ENCODE results near the gene EFNB1. TPM values are rescaled to one million over a fixed set of nuclear protein-coding genes. Genes with fewer than 3 reads are reported as not detected.

EFNB1 gene
- total RNA-seq, 2 donors from 2014 or later: 77.9 to 92.2 TPM

GRCh38 chrX:68820476-68821110, 8.2 kb upstream of the EFNB1 start:
- Histone ChIP-seq H3K4me1 (no peaks in the 10 kb centered on the region), H3K27ac (no peak overlapping the region), H3K9ac (ENCODE audit: low read depth in 2 of 2, low read length in 2 of 2) (no peak overlapping the region), H3K4me3 (no peak overlapping the region), H3K36me3 (no peaks in the 10 kb centered on the region), H3K9me3 (no peaks in the 10 kb centered on the region), H3K27me3 (peaks cover 4% of the 10 kb centered on the region)
- no peak for DNase-seq
- intact Hi-C loops (cut with DNase I): loop anchor here (5.0 kb wide), 1 partner anchor 567 kb away; no protein-coding TSS in a partner anchor
- TF ChIP-seq CTCF (IDR thresholded peaks at IDR 0.05): no peak

GRCh38 chrX:68821616-68822015, 7.2 kb upstream of the EFNB1 start:
- H3K9ac ChIP-seq (ENCODE audit: low read depth in 2 of 2, low read length in 2 of 2): no peak overlapping the region

GRCh38 chrX:68822641-68823410, 6.0 kb upstream of the EFNB1 start:
- TF ChIP-seq CTCF (IDR thresholded peaks at IDR 0.05): peak; percentile 31
- no peak overlapping the region for H3K27ac ChIP-seq
- no peak overlapping the region for H3K9ac ChIP-seq (ENCODE audit: low read depth in 2 of 2, low read length in 2 of 2)
- DNase-seq: no peak
- H3K36me3 ChIP-seq: no peaks in the 10 kb centered on the region
- no peaks in the 10 kb centered on the region for H3K4me1 ChIP-seq
- no peak overlapping the region for H3K4me3 ChIP-seq
- peaks cover 4% of the 10 kb centered on the region for H3K27me3 ChIP-seq
- no peaks in the 10 kb centered on the region for H3K9me3 ChIP-seq
- intact Hi-C loops (cut with DNase I): loop anchor here (5.0 kb wide), 1 partner anchor 564 kb away; no protein-coding TSS in a partner anchor

More at GRCh38 chrX:68821616-68822015, 7.2 kb upstream of the EFNB1 start:
- H3K4me1 ChIP-seq: no peaks in the 10 kb centered on the region
- H3K9me3 ChIP-seq: no peaks in the 10 kb centered on the region
- intact Hi-C loops (cut with DNase I): loop anchor here (5.0 kb wide), 1 partner anchor 566 kb away; no protein-coding TSS in a partner anchor
- no peak overlapping the region for H3K27ac ChIP-seq
- no peak overlapping the region for H3K4me3 ChIP-seq
- H3K27me3 ChIP-seq: peaks cover 4% of the 10 kb centered on the region
- TF ChIP-seq CTCF (IDR thresholded peaks at IDR 0.05): no peak
- no peaks in the 10 kb centered on the region for H3K36me3 ChIP-seq
- DNase-seq: no peak

GRCh38 chrX:68823413-68824151, 5.2 kb upstream of the EFNB1 start:
- H3K27ac ChIP-seq: no peak overlapping the region
- no peaks in the 10 kb centered on the region for H3K9me3 ChIP-seq
- no peak overlapping the region for H3K4me3 ChIP-seq
- intact Hi-C loops (cut with DNase I): loop anchor here (5.0 kb wide), 1 partner anchor 564 kb away; no protein-coding TSS in a partner anchor
- no peaks in the 10 kb centered on the region for H3K36me3 ChIP-seq
- TF ChIP-seq CTCF (IDR thresholded peaks at IDR 0.05): no peak
- no peaks in the 10 kb centered on the region for H3K4me1 ChIP-seq
- no peak for DNase-seq
- H3K9ac ChIP-seq (ENCODE audit: low read depth in 2 of 2, low read length in 2 of 2): no peak overlapping the region
- peaks cover 4% of the 10 kb centered on the region for H3K27me3 ChIP-seq

- Histone ChIP-seq H3K36me3 (no peaks in the 10 kb centered on the region), H3K27ac (no peak overlapping the region), H3K27me3 (peaks cover 4% of the 10 kb centered on the region), H3K4me3 (no peak overlapping the region), H3K9me3 (no peaks in the 10 kb centered on the region), H3K9ac (ENCODE audit: low read depth in 2 of 2, low read length in 2 of 2) (no peak overlapping the region), H3K4me1 (no peaks in the 10 kb centered on the region)
- intact Hi-C loops (cut with DNase I): loop anchor here (5.0 kb wide), 1 partner anchor 563 kb away; no protein-coding TSS in a partner anchor
- DNase-seq: no peak
- TF ChIP-seq CTCF (IDR thresholded peaks at IDR 0.05): no peak
These were observed 4.7 kb upstream of the EFNB1 start for GRCh38 chrX:68824152-68824433.

All from colonic mucosa (tissue), 4 donors.